Lower leg skin (tissue), 4 donors: Measurements from ENCODE around the gene HEMGN. TPM values are rescaled to one million over a fixed set of nuclear protein-coding genes. Genes with fewer than 3 reads are reported as not detected.
"Not testable (repeated sequence)": the region's sequence is repeated elsewhere in the genome, so short reads cannot be mapped to it uniquely, and the experiment has no call there.

Experiments used
- DNase-seq, 2 donors: peaks; one replicate each; pipeline ENCODE4 v3.0.0-alpha.2; 2019; ENCODE audit warnings: low spot score in 2 of 2
- H3K4me3 ChIP-seq: fragments of 200-600 bp; sonication (generic); 2 replicates; pipeline ENCODE4 v1.5.1; 2017; ENCODE audit warnings: mild to moderate bottlenecking, low read depth; ENCODE audit not compliant: poor library complexity, severe bottlenecking
- POLR2A ChIP-seq, 2 donors: fragments of 450-650 bp; IDR thresholded peaks; one replicate each; pipeline ENCODE4 v1.6.1; 2016 to 2017; ENCODE audit warnings: antibody characterized with exemption in 2 of 2, mild to moderate bottlenecking in 1 of 2, moderate library complexity in 1 of 2
- WGBS, 2 donors: methylation state at CpG; one replicate each; pipeline ENCODE4 v1.1.5; 2018; 5-methylcytosine and 5-hydroxymethylcytosine counted together
- intact Hi-C: fragments of 100-400 bp; cut with DNase I; formaldehyde crosslinking; loops from one replicate; pipeline ENCODE4 v1.15.0; 2023; ENCODE audit warnings: low total_unique reads
- total RNA-seq, 4 donors: library from RNA; depleted of rRNA; stranded (reverse); fragments of >200 nt; gene quantifications; one replicate each; pipeline ENCODE4 v1.1.0, GENCODE V29; 2016
- TF ChIP-seq, protein P1 (sequence below), 3 donors: fragments of 450-650 bp; IDR thresholded peaks; one replicate each; pipeline ENCODE4 v1.5.1; 2016; ENCODE audit warnings: antibody characterized with exemption in 3 of 3, mild to moderate bottlenecking in 3 of 3, moderate library complexity in 2 of 3

Gene HEMGN
- total RNA-seq, 4 donors from 2014 or later: 0.08 TPM; not detected in 3

DNA sequence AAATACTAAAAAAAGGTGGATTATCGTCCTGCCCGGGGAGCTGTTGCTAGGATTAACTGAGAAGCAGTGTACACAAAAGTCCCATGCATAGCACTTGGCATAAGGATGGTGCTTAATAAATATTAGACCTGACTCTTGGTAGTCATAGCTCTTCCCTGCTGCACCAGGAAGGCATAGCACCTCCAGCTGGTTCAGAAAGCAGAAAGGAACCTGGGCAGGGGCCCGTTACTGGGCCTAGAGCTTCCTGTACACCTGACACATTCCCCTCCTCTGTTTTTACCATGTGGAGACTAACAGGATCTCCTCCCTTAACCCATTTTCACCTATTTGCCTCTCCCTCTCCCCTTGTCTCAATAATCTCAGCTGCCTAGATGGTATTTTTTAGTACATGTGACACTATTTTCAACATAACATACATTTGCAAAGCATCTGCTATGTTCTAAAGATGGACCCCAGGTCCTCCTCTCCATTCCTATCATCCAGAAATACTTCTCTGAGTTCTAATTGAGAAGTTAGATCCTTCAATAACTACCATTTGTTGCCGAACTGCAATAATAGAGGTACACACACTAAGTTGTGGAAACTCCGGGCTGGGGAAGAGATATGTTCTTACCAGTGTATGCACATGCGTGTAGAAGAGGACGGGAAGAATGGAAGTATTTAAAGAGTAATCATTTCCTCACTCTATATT is 42.0 kb upstream of the HEMGN start:
- WGBS, 2 donors: 44 to 45% methylated on average over 7 of the region's 7 CpGs
- no peak overlapping the region for H3K4me3 ChIP-seq
- TF ChIP-seq POLR2A (IDR thresholded peaks at IDR 0.05): no peak
- TF ChIP-seq, protein P1, sequence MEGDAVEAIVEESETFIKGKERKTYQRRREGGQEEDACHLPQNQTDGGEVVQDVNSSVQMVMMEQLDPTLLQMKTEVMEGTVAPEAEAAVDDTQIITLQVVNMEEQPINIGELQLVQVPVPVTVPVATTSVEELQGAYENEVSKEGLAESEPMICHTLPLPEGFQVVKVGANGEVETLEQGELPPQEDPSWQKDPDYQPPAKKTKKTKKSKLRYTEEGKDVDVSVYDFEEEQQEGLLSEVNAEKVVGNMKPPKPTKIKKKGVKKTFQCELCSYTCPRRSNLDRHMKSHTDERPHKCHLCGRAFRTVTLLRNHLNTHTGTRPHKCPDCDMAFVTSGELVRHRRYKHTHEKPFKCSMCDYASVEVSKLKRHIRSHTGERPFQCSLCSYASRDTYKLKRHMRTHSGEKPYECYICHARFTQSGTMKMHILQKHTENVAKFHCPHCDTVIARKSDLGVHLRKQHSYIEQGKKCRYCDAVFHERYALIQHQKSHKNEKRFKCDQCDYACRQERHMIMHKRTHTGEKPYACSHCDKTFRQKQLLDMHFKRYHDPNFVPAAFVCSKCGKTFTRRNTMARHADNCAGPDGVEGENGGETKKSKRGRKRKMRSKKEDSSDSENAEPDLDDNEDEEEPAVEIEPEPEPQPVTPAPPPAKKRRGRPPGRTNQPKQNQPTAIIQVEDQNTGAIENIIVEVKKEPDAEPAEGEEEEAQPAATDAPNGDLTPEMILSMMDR (IDR thresholded peaks at IDR 0.05): no peak
- intact Hi-C loops: no loop called here
- DNase-seq: no peak

DNA sequence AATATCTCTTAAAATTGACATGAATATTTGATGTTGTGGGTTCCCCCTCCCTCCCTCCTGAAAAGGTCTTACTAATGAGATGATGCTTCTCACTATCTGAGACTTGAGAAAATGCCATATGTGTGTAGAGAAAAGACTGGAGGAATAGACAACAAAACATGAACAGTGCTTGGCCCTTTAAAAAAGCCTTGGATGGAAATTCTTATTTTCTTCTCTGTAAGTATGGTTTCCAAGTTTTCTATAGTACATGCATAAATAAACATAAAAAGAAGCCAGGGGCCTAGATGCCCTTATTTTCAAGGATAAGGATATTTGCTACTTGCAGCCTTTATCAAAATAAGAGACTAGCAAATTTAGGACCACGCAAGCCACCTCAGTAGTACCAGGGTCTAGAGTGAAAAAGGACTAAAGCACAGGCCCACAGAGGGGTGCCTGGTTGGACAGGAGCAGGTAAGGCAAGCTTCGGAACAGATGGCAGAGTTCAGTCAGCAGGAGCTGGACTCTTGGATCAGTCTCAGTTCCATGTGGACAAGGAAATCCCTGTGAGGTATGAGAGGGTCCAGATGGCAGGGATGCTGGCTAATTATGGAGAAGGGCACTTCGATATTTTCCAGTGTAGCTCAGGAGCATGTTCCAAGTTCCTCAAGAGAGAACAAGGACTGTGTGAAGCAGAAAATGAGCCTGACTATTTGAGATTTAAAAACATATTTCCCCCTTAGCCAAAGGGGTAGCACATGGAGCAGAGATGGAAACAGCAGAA is 40.6 kb upstream of the HEMGN start:
- H3K4me3 ChIP-seq: no peak overlapping the region
- TF ChIP-seq, protein P1 (IDR thresholded peaks at IDR 0.05): no peak
- no peak for DNase-seq
- intact Hi-C loops: no loop called here
- WGBS, 2 donors: 79 to 85% methylated on average over 3 of the region's 3 CpGs

DNA sequence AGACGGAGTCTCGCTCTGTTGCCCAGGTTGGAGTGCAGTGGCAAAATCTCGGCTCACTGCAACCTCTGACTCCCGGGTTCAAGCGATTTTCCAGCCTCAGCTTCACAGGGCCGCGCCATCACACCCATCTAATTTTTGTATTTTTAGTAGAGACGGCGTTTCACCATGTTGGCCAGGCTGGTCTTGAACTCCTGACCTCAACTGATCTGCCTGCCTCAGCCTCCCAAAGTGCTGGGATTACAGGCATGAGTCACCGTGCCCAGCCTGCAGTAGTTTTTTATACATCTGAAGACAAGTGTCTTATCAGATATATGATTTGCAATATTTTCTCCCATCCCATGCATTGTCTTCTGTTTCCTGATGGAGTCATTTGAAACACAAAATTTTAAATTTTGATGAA is 38.7 kb upstream of the HEMGN start:
- DNase-seq, intact Hi-C loops, H3K4me3 ChIP-seq: not testable (repeated sequence)
- 96% methylated on average over 10 of the region's 10 CpGs for WGBS, 2 donors

DNA sequence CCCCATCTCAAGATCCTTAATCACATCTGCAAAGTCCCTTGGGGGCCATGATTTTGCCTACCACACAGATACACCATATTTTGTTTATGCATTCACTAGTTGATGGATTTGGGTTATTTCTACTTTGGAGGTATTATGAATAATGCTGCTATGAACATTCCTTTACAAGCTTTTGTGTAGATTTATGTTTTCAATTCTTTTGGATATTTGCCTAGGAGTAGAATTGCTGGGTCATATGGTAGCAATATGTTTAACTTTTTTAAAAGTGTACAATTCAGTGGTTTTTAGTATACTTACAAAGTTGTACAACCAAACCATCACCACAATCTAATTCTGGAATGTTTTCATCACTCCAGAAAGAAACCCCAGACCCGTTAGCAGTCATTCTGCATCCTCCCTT is 37.4 kb upstream of the HEMGN start:
- TF ChIP-seq, protein P1 (IDR thresholded peaks at IDR 0.05): no peak
- TF ChIP-seq POLR2A (IDR thresholded peaks at IDR 0.05): no peak
- WGBS, 2 donors: 50 to 64% methylated on average over 1 of the region's 1 CpG
- no peak for DNase-seq
- intact Hi-C loops: no loop called here
- no peak overlapping the region for H3K4me3 ChIP-seq

DNA sequence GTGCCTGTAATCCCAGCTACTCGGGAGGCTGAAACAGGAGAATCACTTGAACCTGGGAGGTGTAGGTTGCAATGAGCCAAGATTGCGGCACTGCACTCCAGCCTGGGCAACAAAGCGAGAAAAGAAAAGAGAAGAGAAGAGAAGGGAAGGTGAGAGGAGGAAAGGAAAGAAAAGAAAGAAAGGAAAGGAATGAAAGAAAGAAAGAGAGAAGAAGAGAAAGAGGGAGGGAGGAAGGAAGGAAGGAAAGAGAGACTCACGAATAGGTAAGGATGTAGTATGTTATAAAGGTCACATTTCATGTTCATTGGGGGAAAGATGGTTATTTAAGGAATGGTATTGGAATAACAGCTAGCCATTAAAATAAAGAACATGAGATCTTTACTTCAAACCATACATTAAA is 34.8 kb upstream of the HEMGN start:
- no peak overlapping the region for H3K4me3 ChIP-seq
- WGBS, 2 donors: 87 to 93% methylated on average over 4 of the region's 4 CpGs
- TF ChIP-seq, protein P1 (IDR thresholded peaks at IDR 0.05): no peak
- no peak for TF ChIP-seq POLR2A (IDR thresholded peaks at IDR 0.05)
- no peak for DNase-seq
- intact Hi-C loops: no loop called here

DNA sequence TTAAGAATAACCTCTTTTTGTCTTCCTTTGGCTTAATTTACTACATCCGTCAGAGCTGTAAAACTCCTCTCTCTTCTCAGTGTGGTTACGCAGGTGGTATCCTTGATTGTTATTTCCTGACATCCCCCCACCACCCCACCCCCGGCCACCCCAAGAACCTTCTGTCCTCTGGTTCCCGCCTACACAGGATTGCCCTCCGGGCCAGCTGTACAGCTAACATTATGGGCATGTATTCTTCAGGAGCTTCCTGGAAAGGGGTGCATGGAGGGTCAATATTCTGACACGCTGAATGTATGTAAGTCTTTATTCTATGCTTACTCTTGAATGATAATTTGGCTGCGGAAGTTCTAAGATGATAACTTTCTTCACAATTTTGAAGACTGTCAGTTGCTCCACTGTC is 32.2 kb upstream of the HEMGN start:
- DNase-seq: no peak
- intact Hi-C loops: no loop called here
- 65 to 71% methylated on average over 7 of the region's 7 CpGs for WGBS, 2 donors

More for the DNA sequence above, 32.2 kb upstream of the HEMGN start:
- TF ChIP-seq, protein P1 (IDR thresholded peaks at IDR 0.05): no peak
- TF ChIP-seq POLR2A (IDR thresholded peaks at IDR 0.05): no peak
- H3K4me3 ChIP-seq: no peak overlapping the region
